HG03025 (cell line): Measurements from ENCODE around the gene ERLIN1.
A peak's percentile ranks its signal among the peaks of the same experiment; 100 is the strongest.

Source experiments
- ATAC-seq: cut with Tn5 transposase; IDR thresholded peaks from one replicate; pipeline ENCODE4 v1.9.1; 2021; ENCODE audit warnings: mild to moderate bottlenecking, moderate library complexity; ENCODE audit not compliant: unreplicated experiment, low FRiP score

The ERLIN1 gene

GRCh38 chr10:100185364-100186252, at the start of gene ERLIN1:
ERLIN1 (minus strand) TSS chr10:100186029; CDS start chr10:100185626, 403 bp downstream.
- ATAC-seq: peak; percentile 81

GRCh38 chr10:100232101-100232500, 46.3 kb upstream of the ERLIN1 start:
- no peak for ATAC-seq

GRCh38 chr10:100229819-100230422, 44.1 kb upstream of the ERLIN1 start:
- no peak for ATAC-seq

- no peak for ATAC-seq
These were observed 38.0 kb upstream of the ERLIN1 start for GRCh38 chr10:100223879-100224278.

- no peak for ATAC-seq
These were observed 36.7 kb upstream of the ERLIN1 start for GRCh38 chr10:100222529-100222928.

GRCh38 chr10:100216006-100216405, 30.2 kb upstream of the ERLIN1 start:
- no peak for ATAC-seq

GRCh38 chr10:100209303-100209702, 23.5 kb upstream of the ERLIN1 start:
- ATAC-seq: no peak

GRCh38 chr10:100208276-100208675, 22.4 kb upstream of the ERLIN1 start:
- no peak for ATAC-seq

GRCh38 chr10:100204370-100204769, 18.5 kb upstream of the ERLIN1 start:
- ATAC-seq: no peak

- ATAC-seq: no peak
These were observed 15.7 kb upstream of the ERLIN1 start for GRCh38 chr10:100201549-100201948.

GRCh38 chr10:100194711-100195110, 8.9 kb upstream of the ERLIN1 start:
- ATAC-seq: no peak

- no peak for ATAC-seq
These were observed 6.5 kb upstream of the ERLIN1 start for GRCh38 chr10:100192350-100192749.

- peak; percentile 41 for ATAC-seq
These were observed 704 bp upstream of the ERLIN1 start for GRCh38 chr10:100186253-100187212.

- ATAC-seq: no peak
These were observed 989 bp downstream of the ERLIN1 start for GRCh38 chr10:100184840-100185239.

GRCh38 chr10:100184426-100184825, 1.4 kb downstream of the ERLIN1 start:
- ATAC-seq: no peak

GRCh38 chr10:100183481-100183880, 2.3 kb downstream of the ERLIN1 start:
- no peak for ATAC-seq

GRCh38 chr10:100182908-100183307, 2.9 kb downstream of the ERLIN1 start:
- ATAC-seq: no peak

GRCh38 chr10:100182281-100182680, 3.5 kb downstream of the ERLIN1 start:
- no peak for ATAC-seq

- no peak for ATAC-seq
These were observed 10.0 kb downstream of the ERLIN1 start for GRCh38 chr10:100175875-100176274.
